MG63 (cell line): ENCODE measurements around the gene TREML1. TPM values are rescaled to one million over a fixed set of nuclear protein-coding genes. Genes with fewer than 3 reads are reported as not detected.

Experiments used
- DNase-seq: peaks from one replicate; pipeline ENCODE4 v3.0.0-alpha.2; 2020
- H3K27me3 ChIP-seq: fragments of 250-450 bp; sonication (Bioruptor Pico); 2 replicates; pipeline ENCODE4 v1.5.1; 2020; ENCODE audit warnings: mild to moderate bottlenecking, moderate library complexity
- H3K36me3 ChIP-seq: fragments of 250-450 bp; sonication (Bioruptor Pico); 2 replicates; pipeline ENCODE4 v1.5.1; 2020; ENCODE audit warnings: mild to moderate bottlenecking, moderate library complexity
- H3K4me3 ChIP-seq: fragments of 250-450 bp; sonication (Bioruptor Pico); 2 replicates; pipeline ENCODE4 v1.5.1; 2020; ENCODE audit warnings: mild to moderate bottlenecking, moderate library complexity
- H3K9me3 ChIP-seq: fragments of 250-450 bp; sonication (Bioruptor Pico); 2 replicates; pipeline ENCODE4 v1.5.1; 2020; ENCODE audit warnings: mild to moderate bottlenecking, moderate library complexity
- total RNA-seq: library from RNA; depleted of rRNA; stranded (reverse); fragments of >200 nt; shearing (Covaris generic); gene quantifications from 2 replicates; pipeline ENCODE4 v1.2.3, GENCODE V29; 2014; ENCODE audit warnings: low replicate concordance

TREML1 gene
- total RNA-seq, 1 experiment from 2014 or later: not detected

GRCh38 chr6:41161380-41161779 lies 7.2 kb upstream of the TREML1 start:
- DNase-seq: no peak
- no peak overlapping the region for H3K4me3 ChIP-seq
- H3K36me3 ChIP-seq: no peaks in the 10 kb centered on the region
- no peaks in the 10 kb centered on the region for H3K27me3 ChIP-seq
- H3K9me3 ChIP-seq: no peaks in the 10 kb centered on the region

- H3K4me3 ChIP-seq: no peak overlapping the region
- no peaks in the 10 kb centered on the region for H3K36me3 ChIP-seq
- no peak for DNase-seq
- no peaks in the 10 kb centered on the region for H3K9me3 ChIP-seq
- no peaks in the 10 kb centered on the region for H3K27me3 ChIP-seq
Measured at GRCh38 chr6:41160933-41161332, 6.8 kb upstream of the TREML1 start.

- no peaks in the 10 kb centered on the region for H3K9me3 ChIP-seq
- DNase-seq: no peak
- no peak overlapping the region for H3K4me3 ChIP-seq
- no peaks in the 10 kb centered on the region for H3K36me3 ChIP-seq
- no peaks in the 10 kb centered on the region for H3K27me3 ChIP-seq
Measured at GRCh38 chr6:41159415-41160082, 5.4 kb upstream of the TREML1 start.

GRCh38 chr6:41157323-41157722 lies 3.2 kb upstream of the TREML1 start:
- no peaks in the 10 kb centered on the region for H3K27me3 ChIP-seq
- H3K4me3 ChIP-seq: no peak overlapping the region
- H3K36me3 ChIP-seq: no peaks in the 10 kb centered on the region
- DNase-seq: no peak
- H3K9me3 ChIP-seq: no peaks in the 10 kb centered on the region

DNA sequence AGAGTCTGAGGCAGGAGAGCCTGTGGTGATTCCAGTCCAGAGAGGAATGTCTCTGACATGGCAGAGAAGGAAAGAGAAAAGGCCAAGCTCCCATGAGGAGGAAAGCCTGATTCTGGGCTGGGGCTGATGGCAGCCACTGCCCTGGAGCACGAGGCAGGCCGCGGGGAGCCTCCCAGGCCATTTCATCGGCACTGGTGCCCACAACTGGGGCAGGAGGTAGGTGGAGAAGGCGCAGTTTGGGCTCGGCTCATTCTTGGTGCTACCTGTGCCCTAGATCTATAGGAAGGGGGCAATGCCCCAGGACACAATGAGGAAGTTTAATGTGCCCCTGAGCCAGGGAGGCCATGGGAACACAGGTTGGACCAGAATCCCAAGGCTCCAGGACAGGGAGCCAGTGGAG lies 2.6 kb upstream of the TREML1 start:
- Histone ChIP-seq H3K4me3 (no peak overlapping the region), H3K36me3 (no peaks in the 10 kb centered on the region), H3K9me3 (no peaks in the 10 kb centered on the region), H3K27me3 (no peaks in the 10 kb centered on the region)
- no peak for DNase-seq

DNA sequence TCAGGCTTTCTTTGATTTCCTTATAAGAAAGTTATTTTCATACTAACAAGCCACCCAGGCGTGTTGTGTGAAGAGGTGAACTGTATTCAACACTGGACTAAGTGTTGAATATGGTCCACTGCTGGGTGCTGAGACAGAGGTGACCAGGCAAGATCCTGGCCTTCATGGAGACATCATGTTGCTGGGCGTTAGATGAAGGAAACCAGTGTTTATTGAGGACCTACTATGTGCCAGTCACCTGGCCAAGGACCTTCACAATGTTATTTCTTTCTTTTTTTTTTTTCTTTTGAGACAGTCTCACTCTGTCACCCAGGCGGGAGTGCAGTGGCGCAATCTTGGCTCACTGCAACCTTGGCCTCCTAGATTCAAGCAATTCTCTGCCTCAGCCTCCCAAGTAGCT lies 1.9 kb upstream of the TREML1 start:
- Histone ChIP-seq H3K9me3 (no peaks in the 10 kb centered on the region), H3K27me3 (no peaks in the 10 kb centered on the region), H3K36me3 (no peaks in the 10 kb centered on the region), H3K4me3 (no peak overlapping the region)
- DNase-seq: no peak

DNA sequence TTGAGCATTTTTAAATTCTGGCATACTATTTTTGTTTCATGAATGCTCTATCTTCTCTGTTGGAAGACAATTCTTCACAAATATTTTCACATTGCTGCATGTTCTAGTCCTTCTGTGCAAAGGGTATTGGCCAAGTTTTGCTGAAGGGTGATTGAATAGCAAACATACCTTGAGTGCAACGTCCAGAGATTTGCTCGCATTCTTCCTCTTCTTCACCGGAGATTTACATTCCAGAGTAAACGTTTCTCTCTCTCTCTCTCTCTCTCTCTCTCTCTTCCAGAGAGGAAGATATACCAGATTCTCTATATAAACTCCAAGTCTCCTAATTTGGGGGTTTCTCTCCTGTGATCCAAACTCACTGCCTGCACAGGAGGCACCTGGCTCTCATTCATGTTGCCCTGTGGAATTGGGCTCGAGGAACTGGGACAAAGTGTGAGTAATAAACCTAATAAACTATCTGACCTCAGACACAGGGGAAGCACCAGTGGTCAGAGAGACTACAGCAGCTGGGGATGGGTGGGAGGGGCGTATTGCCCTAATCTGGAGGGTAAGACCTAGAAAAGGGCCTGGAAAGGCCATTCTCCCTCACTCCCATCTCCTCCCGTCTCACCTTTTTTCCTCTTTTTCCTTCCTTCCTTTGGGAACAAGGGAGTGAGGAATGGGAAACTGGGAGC lies 1.1 kb upstream of the TREML1 start:
- no peak for DNase-seq
- no peak overlapping the region for H3K4me3 ChIP-seq
- no peaks in the 10 kb centered on the region for H3K9me3 ChIP-seq
- no peaks in the 10 kb centered on the region for H3K36me3 ChIP-seq
- H3K27me3 ChIP-seq: no peaks in the 10 kb centered on the region

DNA sequence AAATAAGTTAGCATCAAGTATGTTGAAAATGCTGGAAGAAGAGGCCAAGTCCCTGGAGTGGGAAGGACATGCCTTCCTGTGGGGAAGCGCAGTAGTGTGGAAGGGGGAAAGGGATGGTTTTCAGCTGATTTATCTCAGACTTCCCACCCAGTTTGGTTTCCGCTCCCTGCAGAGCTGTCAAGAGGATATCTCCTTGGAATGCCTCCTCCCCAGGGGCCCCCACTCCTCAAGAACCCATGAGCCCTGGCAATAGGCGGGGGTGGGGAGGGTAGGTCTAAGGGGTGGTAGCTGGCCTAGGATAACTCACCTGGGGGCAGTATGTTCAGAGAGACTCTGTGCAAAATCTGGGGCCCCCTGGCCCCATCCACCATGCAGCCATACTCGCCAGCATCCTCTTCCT lies 696 bp downstream of the TREML1 start:
- H3K4me3 ChIP-seq: no peak overlapping the region
- H3K9me3 ChIP-seq: no peaks in the 10 kb centered on the region
- no peak for DNase-seq

GRCh38 chr6:41150671-41151070 lies 3.5 kb downstream of the TREML1 start:
- H3K36me3 ChIP-seq: no peaks in the 10 kb centered on the region
- no peak for DNase-seq
- H3K9me3 ChIP-seq: no peaks in the 10 kb centered on the region
- no peaks in the 10 kb centered on the region for H3K27me3 ChIP-seq
- H3K4me3 ChIP-seq: no peak overlapping the region

More for the DNA sequence above, 696 bp downstream of the TREML1 start:
- Histone ChIP-seq H3K27me3 (no peaks in the 10 kb centered on the region), H3K36me3 (no peaks in the 10 kb centered on the region)

DNA sequence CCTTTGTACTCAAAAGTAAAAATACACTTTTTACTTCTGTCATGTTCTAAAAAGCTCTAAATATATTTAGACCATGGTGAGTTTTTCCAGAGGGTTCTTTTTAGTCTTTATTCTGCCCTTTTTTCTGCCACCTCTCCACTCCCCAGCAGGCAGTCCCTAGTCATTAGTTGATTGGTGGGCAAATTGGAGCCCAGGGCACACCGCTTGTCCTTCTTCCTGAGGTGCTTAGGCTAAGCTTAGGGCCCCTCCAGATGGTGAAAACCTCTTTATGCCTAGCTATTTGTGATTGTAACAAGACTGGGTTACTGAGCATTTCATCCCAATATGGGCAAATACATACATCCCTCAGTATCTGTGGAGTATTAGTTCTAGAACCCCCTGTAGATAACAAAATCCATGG lies 6.2 kb downstream of the TREML1 start:
- H3K9me3 ChIP-seq: no peaks in the 10 kb centered on the region
- no peak overlapping the region for H3K4me3 ChIP-seq
- DNase-seq: no peak
- H3K27me3 ChIP-seq: no peaks in the 10 kb centered on the region
- no peaks in the 10 kb centered on the region for H3K36me3 ChIP-seq

GRCh38 chr6:41136911-41137310 lies 17.2 kb downstream of the TREML1 start:
- Histone ChIP-seq H3K4me3 (no peak overlapping the region), H3K9me3 (no peaks in the 10 kb centered on the region), H3K36me3 (no peaks in the 10 kb centered on the region), H3K27me3 (no peaks in the 10 kb centered on the region)
- DNase-seq: no peak

DNA sequence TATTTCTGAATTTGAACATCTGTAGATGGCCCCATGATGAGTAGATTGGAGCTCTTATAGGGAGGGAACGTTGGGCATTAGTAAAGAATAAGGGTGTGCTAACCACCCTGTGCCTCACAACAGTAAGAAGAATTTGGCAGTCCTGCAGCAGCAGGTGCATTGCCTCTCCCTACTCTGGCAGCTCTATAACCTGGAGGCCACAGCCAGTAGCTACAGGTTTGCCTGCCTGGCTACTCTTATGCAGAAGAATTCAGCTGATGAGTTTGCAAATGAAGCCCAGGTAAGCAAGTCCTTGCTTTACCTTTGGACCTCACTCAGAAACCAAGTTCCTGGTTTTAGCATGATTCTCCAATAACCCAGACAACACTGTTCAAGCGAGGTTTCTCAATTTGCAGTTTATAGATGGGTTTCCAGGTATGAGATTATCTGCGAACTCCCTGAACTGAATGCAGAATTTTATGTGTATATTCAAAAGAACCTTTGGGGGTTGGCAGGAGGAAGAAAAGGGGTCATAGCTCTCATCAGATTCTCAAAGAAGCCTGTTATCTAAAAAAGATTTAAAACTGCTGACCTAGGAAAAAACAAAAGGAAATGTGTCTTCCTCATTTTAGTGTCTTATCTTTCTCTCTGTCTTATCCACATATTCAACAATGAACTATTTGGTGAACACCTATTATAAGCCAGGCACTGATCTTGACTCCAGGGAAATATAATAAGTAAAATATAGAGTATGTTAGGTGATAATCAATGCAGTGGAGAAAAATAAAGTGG lies 18.9 kb downstream of the TREML1 start:
- no peak for DNase-seq
- no peaks in the 10 kb centered on the region for H3K27me3 ChIP-seq
- no peaks in the 10 kb centered on the region for H3K9me3 ChIP-seq
- no peak overlapping the region for H3K4me3 ChIP-seq
- H3K36me3 ChIP-seq: no peaks in the 10 kb centered on the region

DNA sequence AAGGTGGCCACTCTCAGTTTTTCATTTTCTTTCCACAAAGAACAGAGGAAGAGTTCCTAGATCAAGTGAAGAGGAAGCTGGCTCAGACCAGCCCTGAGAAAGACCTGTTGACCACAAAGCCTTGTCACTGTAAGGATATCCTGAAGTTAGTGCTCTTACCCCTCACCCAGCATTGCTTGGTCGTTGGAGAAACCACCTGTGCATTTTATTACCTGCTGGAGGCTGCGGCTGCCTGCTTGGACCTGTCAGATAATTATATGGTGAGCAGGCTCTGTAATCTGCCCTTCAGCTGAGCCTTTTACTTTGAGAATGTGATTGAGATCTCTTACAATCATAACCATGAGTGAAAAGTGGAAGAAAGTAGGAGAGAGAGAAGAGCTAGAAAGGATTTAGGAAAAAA lies 21.9 kb downstream of the TREML1 start:
- no peak for DNase-seq
- H3K27me3 ChIP-seq: no peaks in the 10 kb centered on the region
- H3K4me3 ChIP-seq: no peak overlapping the region
- no peaks in the 10 kb centered on the region for H3K9me3 ChIP-seq
- H3K36me3 ChIP-seq: no peaks in the 10 kb centered on the region

DNA sequence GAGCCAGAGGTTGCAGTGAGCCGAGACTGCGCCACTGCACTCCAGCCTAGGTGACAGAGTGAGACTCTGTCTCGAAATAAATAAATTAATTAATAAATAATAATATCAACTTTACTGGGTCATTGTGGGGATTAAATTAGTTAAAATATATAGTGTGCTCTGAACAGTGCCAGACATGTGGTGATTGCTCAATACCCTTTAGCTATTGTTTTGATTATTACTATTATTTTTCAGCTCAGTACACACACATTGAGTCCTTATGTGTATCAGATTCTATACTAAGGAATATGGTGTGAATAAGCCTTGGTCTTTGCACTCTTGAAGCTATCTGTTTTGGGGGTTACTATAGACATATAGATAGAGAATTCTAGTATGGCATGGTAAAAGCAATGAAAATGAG lies 28.9 kb downstream of the TREML1 start:
- H3K36me3 ChIP-seq: no peaks in the 10 kb centered on the region
- no peaks in the 10 kb centered on the region for H3K9me3 ChIP-seq
- H3K27me3 ChIP-seq: no peaks in the 10 kb centered on the region
- no peak for DNase-seq
- H3K4me3 ChIP-seq: no peak overlapping the region

- Histone ChIP-seq H3K4me3 (no peak overlapping the region), H3K9me3 (no peaks in the 10 kb centered on the region), H3K27me3 (no peaks in the 10 kb centered on the region), H3K36me3 (no peaks in the 10 kb centered on the region)
- no peak for DNase-seq
Measured at GRCh38 chr6:41122918-41123317, 31.2 kb downstream of the TREML1 start.

GRCh38 chr6:41122373-41122772 lies 31.8 kb downstream of the TREML1 start:
- H3K27me3 ChIP-seq: no peaks in the 10 kb centered on the region
- no peak overlapping the region for H3K4me3 ChIP-seq
- no peaks in the 10 kb centered on the region for H3K36me3 ChIP-seq
- DNase-seq: no peak
- no peaks in the 10 kb centered on the region for H3K9me3 ChIP-seq

DNA sequence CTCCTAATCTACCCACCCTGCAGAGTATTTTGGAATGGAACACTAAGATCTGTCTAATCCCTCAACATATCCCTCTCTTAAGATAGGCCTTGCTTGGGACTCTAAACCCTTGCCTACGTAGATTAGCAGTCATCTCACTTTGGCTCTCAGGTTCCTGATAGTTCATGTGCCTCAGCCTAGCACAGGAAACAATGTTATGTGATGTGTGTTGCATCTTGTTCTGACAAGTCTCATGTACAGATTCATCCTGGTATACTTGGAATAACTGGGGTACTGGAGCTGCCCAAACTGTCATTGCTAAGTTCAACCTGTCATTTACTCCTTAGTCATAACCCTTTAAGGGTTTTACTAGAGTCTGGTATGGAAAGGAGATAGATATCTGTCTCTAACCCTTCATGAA lies 34.1 kb downstream of the TREML1 start:
- Histone ChIP-seq H3K36me3 (no peaks in the 10 kb centered on the region), H3K9me3 (no peaks in the 10 kb centered on the region), H3K27me3 (no peaks in the 10 kb centered on the region), H3K4me3 (no peak overlapping the region)
- DNase-seq: no peak

DNA sequence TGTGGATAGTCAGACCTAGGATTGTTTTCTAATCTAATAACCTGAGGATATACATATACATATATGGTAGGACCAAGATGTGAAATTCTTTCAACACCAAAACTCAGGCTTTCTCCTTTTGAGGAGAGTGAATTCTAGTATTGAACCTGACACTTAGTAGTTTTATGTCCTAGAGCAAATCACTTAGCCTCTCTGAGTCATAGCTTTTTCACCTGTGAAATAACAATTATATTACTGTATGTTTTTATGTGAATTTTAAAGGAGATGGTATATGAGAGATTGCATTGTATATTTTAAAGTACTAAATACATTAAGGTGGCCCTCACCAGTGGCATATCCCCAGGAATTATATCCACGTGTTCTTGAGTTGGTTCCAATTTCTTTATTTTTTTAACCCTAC lies 34.6 kb downstream of the TREML1 start:
- Histone ChIP-seq H3K27me3 (no peaks in the 10 kb centered on the region), H3K4me3 (no peak overlapping the region), H3K9me3 (no peaks in the 10 kb centered on the region), H3K36me3 (no peaks in the 10 kb centered on the region)
- DNase-seq: no peak
